OCI-LY3 (cell line): ENCODE data around the gene TRIP4.

Experiments
- EZH2phosphoT487 ChIP-seq: fragments of 200-600 bp; shearing (Covaris generic); IDR thresholded peaks from 2 replicates; pipeline ENCODE4 v1.6.1; 2018; ENCODE audit warnings: antibody characterized with exemption, mixed run types, low read depth
- TF ChIP-seq, protein P1 (sequence below): fragments of 200-600, 300-600 bp; sonication (generic); IDR thresholded peaks from 2 replicates; pipeline ENCODE4 v1.5.1; 2014; ENCODE audit warnings: antibody characterized with exemption, low read length, low read depth

DNA sequence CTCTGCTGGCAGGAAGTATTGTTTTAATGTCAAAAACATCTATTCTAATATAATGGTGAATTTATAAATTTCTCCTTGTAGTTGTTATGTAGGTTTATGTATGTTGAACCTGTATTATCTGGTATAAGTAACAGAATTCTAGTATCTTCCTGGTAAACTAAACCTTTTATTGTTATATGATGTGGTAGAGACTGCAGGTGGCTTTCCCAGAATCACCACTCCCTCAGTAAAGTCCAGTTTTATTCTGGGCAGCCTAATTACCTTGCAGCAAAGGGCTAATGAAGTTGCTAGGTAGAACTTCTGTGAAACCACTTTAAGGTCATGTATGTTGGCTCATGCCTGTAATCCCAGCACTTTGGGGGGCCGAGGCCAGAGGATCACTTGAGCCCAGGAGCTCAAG lies 47.3 kb upstream of the TRIP4 start:
- TF ChIP-seq, protein P1, sequence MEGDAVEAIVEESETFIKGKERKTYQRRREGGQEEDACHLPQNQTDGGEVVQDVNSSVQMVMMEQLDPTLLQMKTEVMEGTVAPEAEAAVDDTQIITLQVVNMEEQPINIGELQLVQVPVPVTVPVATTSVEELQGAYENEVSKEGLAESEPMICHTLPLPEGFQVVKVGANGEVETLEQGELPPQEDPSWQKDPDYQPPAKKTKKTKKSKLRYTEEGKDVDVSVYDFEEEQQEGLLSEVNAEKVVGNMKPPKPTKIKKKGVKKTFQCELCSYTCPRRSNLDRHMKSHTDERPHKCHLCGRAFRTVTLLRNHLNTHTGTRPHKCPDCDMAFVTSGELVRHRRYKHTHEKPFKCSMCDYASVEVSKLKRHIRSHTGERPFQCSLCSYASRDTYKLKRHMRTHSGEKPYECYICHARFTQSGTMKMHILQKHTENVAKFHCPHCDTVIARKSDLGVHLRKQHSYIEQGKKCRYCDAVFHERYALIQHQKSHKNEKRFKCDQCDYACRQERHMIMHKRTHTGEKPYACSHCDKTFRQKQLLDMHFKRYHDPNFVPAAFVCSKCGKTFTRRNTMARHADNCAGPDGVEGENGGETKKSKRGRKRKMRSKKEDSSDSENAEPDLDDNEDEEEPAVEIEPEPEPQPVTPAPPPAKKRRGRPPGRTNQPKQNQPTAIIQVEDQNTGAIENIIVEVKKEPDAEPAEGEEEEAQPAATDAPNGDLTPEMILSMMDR: no peak
- TF ChIP-seq EZH2phosphoT487: no peak
